GM19397 (cell line): Measurements from ENCODE around the gene ZIC4.

ENCODE experiments used
- ATAC-seq: cut with Tn5 transposase; IDR thresholded peaks from one replicate; pipeline ENCODE4 v1.9.1; 2021; ENCODE audit warnings: mild to moderate bottlenecking, moderate library complexity; ENCODE audit not compliant: unreplicated experiment

Gene ZIC4

DNA sequence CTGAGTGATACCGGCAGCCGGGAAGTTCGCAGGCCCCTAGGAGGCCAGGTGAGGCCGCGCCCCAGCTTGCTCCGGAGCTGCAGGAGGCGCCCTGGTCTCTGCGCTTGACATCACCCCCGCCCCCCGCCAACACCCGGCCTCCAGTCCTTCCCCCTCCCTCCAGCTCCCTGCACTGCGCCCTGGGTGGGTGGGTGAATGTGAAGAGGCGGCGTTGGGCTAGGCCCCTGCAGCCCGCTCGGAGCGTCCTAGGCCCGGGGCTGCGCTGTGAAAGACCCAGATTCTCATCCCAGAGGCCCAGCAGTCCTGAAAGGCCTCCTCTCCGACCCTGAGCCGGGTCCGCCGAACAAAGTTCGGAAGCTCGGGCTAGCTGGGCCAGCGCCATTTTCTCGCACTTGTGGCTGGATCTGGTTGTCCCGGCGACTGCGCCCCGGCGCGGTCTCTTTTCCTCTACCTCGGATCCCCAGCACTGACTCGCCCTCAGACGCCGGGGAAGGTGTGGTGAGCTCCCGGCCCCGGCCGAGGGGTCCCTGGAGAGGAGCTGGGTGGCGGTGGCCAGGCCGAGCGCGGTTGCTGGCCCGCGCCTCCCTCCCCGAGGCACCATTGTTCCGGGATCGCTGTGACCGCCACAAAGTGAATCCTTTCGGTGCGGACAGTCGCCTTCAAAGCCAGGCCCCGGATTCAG is 12.9 kb downstream of the ZIC4 start:
- no peak for ATAC-seq

DNA sequence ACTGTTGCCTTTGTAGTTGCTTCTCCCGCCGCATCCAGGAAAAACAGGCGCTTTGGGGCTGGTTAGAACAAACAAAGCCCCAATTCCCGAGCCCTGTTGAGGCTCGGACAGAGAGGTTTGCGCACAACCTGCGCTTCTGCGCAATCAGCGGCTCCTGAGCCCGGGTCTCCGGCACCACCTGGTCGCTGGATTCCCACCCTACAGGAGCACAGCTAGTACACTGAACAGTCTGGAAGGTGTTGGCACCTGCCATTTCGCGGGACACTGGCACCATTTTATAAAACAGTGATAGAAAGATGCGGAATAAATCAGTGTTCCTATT is 13.8 kb downstream of the ZIC4 start:
- ATAC-seq = no peak

DNA sequence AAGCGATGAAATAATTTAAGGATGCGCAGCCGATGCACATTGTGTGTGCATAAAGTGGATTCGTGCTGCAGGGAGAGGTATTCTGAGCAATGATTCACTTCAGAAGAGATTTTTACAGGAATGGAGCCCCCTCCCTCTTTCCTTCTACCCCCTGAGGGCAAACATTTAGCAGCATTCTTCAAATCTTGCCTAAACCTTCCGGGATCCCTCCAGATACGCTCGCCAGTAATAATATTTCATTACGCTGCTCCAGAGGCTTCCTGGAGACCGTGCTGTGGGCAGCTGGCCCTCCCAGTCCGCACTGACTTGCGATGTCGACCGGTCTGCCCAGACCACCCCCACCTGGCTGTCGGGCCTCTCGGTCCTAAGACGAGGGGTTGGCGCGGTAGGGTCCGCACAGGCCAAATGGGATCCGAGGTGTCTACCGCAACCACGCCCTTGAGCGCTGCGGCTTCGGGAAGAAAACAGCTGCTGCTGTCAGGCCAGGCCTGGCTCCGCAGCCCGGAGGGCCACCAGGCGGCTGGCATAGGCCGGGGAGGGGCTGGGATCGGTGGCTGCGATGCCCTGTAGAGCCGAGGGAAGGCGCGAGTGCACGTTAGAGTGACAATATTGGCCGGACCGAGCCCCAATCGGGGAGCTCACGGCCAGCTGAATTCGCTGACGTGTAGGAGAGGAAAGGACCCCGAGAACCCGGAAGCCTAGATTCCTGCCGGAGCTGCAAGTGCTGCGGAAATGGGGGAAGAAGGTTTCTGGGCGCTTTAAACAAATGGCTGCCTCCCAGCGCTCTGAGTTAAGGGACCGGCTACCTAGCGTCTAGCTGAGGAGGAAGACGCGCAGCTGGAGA is 14.3 kb downstream of the ZIC4 start:
- ATAC-seq = no peak

DNA sequence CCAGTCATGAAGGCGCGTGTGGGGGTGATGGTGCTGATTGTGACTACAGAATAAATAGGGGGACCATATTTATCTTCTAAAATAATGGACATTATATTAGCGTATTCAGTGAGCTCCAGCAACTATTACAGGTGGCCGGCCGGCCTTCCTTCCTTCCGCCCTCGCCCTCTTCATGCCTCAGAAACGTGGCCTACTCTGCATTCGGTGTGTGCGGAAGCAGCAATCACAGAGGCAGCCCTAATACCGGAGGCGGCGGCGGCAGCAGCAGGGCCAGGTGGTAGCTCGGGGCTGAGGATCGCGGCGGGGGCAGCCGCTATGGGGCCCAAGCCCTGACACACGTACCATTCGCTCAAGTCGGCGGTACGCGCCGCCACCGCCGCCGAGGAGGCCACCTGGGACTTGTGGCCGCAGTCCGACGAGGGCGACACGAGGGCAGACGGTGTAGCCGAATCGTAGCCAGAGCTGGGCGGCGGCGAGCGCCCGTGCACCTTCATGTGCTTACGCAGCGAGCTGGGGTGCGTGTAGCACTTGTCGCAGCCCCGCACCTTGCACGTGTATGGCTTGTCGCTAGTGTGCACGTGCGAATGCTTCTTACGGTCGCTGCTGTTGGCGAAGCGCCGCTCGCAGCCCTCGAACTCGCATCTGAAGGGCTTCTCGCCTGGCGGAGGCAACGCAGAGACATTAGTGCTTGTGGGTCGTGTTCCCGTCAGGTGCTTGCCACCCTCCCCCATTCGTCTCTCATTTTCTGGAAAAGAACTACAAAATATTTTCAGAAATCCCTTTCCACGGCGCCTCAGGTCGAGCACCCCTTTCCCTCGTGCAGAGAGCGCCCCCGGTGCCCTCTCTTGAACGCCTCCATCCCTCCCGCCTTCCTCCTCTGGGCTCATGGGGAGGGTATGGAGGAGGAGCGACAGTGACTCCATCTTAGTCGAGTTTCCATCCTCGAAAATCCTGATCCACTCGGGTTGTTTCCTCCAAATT is 15.5 kb downstream of the ZIC4 start:
- ATAC-seq = no peak

DNA sequence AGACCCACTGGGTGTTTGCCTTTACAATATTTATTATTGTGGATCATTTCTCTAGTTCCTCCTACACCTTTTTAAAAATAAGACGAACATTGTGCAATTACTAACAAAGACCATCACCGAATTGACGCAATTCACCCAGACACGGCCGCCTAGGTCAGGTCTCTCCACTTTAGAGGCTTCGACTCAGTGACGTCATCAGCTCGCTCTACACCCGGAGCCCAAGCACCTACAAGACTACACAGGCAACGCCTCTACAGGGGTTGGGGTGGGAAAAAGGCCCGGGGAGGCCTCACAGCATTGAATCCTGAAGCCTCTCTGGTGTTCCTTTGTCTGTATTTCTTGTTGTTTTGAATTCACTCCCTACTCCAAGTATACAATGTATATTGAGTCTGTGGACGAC is 16.6 kb downstream of the ZIC4 start:
- no peak for ATAC-seq

DNA sequence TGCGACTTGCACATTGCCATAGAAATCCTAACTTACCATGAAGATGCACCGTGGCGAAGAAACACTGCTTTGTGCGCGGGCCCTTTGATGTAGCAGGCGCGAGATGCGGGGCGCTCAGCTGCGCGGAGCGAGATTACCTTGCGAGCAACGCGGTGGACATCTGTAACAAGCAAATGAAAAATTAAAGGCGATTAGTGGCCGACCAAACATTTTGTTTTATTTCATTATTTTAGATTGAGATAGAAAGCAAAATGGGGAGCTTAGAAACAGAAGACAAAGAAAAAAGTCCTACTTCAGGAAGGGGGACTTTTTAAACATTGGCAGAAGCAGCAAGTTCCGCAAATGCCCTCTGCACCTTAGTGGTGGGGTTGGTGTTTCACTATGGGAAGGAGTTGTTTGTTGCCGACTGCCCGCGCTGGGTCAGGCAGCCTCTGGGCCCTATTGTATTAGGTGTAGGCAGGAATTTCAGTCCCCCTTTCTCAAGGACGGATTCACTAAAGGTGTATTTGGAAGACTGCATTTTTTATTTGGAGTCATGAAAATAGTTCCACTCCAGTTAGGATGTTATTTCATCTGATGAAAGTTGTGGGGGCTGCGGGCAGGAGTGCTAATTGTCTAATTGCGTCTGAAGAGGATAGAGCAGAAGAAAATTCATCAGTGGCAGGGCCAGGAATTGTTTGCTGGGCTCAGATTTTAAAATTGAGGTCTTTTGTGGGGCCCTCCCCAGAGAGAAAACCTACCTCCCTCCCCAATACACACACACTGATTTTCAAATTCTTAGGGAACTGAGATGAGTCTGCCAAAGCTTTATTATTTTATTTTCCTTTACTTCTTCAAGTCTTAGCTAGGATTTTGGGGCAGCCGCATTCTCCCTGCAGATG is 17.4 kb downstream of the ZIC4 start:
- ATAC-seq = no peak

DNA sequence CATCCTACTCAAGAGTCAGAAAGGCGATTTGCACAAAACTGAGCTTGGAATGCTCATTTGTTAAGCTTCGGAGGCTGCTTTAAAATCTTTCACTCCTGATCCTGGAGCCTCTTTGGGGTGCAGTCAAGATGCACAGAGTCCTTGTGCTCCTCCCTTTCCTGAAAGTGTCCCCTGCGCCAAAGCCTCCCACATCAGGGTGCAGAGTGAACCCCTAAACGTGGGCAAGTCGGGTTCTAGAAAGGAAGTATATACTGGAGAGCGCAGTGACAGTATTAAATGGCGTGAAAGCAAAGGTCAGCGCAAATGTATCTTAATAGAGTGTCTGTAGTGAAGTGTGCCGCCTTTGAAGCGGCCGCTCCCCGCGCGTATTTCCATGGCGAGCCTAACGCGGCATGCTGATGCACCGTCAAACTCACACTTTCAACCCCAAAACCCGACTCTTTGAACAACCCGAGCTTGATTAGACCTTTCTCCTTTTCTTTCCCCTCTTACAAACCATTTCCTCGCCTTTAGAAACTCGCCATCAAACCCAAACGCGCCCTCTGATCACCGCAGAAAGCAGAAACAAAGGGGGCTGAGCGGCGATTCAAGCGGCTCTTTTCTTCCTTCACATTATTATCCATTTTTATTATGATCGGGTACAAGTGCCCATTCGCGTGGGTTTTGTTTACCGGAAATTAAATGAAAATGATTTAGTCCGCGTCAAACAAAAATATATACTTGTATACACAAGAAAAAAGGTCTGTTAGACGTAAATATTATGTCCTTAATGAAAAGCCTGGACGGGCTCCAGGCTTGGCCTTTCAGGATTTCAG is 18.3 kb downstream of the ZIC4 start:
- ATAC-seq = no peak

DNA sequence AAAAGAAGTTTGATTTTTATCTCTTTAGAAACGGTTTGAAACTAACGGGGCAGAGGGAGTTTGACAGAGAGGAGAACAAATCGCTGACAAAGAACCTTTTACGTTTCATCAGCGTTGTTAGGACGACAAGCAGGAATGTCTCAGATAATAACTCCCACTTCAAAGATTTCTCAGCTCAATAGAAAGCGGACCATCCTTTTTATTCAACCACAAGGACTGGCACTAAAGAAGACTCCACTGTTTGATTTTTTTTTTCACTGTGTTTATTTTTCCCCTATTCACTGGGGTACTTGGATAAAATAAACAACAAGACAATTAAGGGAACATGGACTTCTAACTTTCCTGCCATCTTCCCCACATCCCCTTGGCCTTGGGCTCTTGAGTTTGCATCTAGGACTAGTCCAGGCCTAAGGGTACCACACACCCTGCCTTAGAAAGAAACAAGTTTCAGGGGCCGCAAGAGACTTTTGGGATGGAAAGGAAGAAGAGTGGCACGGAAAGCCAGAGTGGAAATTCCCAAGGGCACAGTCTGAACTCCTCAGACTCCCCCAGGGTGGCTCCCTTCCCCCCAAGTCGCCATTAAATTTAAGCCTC is 19.0 kb downstream of the ZIC4 start:
- ATAC-seq = no peak

DNA sequence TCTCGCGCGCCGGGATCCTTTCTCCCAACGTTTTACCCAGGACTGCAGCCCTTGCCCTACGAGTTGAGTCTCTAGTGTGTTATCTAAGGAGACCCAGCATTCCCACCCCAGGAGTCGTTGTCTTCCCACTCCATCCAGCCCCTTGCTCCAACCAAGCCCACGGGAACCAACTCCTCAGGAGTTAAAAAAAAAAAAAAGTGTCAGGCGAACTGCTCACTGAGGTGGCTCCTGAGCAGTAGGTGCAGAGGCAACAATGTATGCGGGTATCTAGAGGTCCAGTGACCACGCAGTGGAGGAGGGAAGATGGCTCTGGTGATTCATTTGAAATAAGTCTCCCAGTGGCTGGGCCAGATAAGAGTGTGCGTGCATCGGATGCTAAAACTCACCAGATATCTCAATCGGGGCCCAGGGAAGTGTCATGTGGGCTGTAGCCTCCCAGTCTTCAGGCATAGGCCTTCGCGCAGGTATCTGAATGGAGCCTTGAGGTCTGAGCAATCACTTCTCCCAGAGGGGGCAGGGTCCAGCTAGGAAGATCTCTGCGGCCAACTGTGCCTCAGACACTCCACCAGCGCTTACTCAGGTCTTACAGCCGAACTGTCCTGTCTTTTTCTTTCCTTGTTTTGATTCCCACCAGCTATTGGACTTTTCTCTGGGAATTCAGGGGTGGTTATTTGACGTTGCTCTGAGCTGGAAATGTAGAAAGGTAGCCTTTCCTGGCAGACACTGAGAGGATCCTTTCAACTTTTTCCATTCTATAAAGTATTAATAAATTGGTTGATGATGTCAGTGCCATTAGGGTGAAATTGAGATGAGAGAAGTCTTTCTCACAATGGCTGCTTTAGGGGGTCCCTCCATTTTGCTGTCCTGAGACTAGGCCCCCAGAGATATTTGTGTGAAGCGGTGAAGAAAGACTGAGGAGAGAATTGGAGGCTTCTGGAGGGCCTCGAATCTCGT is 21.0 kb downstream of the ZIC4 start:
- ATAC-seq = no peak

DNA sequence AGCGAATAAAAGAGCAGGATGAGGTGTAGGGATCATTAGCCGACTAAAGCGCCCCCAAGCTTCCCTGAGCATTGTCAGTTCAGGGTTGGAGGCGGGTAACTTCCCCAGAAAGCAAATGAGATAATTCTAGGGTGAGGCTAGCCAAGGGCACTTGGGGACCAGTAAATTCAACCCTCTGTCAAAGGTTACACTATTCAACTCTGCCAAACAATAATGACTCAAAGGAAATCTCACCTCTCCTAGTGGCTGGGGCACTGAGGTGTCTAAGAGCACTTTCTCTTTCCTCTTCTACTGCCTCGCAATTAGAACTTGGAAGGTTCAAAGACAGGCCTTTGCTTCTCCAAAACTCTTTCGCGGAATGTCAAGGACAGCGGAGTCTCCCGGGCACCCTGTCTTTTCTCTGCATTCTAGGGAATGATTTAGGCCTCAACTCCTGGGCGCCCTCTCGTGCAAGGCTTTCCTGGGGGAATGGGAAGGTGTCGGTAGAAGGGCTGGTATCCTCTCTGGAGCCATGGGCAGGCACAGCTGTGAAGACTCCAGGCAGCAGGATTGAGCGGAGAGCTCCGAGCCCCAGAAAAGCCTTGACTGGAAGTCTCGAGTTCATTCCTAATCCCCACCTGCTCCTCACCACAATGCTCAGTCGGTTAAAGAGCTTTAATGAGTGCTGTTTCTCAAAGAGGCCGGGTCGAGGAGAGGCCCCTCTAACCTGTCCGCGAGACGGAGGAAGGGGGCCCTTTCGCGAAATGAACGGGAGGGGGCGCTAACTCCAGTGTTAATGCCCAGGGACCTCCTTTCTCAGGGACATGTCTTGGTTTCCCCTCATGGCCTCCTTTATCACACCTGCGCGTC is 21.9 kb downstream of the ZIC4 start:
- no peak for ATAC-seq

DNA sequence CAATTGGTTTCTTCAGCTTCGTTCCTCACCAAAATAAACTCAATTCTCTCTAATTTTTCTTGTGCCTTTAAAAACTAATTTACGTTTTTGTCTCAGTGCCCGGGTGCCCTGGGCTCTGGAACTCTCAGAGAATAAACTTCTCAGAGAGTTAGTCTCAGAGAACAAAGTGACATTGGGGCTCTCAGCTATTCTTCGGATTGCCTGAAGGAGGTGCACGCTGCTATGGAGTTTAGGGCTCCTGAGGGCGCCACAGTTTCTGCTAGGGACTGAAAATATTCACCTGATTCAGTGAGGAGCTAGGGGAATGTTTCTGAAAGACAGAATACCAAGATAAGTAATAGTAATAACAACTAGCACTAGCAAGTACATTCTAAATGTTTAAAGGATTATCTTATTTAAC is 22.7 kb downstream of the ZIC4 start:
- ATAC-seq = no peak

DNA sequence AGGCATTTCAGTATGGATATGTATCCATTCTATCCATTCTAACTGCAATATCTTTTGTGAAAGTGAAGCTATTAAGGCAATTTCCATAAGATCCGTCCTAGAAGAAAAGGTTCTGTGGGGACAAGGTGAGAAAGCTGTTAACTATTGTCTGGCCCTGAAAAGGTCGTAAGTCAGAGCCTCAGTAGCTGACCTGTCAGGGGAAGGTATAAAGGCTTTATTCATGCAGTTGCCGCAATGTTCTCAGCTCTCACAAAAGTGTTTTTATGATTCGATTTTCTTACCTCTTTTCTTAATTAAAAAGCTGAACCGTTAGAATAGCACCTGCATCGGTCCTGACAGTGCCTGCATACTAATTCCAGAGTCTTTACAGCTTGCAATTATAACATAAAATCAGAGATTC is 24.7 kb downstream of the ZIC4 start:
- no peak for ATAC-seq

DNA sequence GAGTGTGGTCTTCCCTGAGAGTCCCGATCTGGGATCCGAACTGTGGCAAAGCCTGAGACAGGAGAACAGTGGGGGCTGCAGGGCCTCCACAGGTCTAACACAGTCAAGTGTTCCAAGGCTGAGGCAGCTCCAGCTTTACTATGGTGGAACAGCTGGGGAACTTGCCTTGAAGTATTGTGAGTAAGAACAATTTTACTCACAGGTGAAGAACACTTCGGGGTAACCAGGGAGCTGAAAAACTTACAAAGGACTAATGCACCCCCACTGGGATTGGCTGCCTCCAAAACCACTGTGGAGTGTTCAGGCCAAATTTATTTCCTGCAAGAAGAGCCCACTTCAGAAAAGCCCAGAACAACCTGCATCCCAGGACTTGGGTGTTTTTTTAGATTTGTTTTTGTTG is 25.4 kb downstream of the ZIC4 start:
- ATAC-seq = no peak

DNA sequence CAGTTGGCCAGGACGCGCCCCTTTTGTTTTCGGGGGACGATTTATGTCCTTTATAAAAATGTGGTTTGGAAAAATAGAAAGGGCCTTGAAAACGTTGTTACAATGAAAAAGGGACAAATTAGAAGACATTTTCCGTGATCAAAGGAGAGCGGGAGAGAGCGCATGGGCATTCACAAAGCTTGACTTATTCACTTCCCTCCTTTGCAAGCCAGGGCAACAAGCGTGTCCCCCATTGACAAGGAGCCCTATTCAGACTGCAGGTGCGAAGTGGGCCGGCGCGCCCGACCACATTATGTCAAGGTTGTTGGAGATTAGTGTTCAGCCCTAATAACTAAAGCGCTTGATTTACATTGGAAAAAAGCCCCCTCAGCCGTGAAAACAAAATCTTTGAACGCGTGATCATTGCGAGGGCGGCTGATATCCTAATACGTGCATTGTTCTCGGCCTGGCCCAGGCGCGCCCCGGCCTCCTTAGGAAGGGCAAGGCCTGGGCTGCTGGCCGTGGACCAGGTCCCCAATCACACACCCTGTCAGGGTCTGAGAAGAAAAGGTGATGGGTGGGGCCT is 25.9 kb downstream of the ZIC4 start:
- ATAC-seq = no peak

DNA sequence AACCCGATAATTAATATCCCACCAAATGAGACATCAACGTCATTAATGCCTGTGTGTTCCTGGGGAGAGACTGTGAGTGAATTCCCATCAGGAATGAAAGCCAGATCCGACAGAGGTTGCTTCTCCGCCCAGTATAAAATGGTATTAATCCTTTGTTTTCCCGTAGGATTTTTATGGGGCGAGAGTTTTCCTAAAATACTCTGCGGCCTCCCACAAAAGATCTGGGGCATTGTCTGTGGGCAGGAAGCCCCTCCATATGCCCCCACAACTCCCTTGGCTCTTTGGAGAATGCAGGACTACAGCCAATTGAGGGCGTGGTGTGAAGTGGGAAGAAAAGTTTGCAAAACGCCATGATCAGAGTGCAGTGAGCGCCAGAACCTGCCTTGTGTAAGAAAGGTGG is 26.7 kb downstream of the ZIC4 start:
- ATAC-seq = no peak

DNA sequence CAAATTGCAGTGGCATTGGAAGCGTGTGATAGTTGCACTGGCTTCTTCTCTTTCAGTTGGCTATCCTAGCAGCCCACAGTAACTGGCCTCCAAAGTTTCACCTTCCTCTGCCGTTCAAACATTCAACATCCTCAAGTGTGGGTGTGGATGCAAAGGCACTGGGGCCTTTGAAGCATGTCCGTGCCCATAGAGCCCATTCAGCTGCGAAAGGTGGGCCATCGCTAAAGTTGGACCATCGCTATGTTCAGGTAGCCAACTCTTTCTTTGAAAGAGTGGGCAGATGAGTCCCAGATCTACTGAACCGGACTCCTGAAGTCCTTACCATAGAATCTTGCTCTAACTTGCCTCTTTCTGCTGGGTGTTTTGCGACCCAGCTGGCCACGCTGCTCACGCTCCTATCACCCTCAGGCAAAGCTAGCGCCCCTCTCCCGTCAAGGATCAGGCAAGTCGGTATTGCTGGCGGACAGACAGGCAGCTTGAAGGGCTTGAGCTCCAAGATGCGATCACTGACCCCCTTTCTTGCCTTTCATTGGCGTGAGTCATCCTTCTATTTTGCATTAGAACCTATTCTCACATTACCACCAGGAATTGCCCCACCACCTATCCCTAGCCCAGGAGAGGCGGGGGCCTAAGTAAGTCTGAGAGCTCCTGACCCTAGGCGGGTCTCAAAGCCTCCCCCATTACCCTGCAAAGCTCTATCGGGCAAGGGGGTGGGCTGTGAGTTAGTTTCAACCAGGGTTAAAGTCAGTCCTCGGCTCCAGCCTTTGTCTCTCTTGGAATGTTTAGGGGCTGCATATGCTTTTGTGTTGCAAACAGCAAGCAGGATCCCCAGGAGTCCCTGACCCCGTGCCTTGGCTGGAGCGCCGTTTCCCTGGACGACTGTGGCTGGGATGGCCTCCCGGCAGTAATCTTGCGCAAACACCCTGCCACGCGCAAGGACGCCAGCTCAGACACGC is 28.7 kb downstream of the ZIC4 start:
- ATAC-seq = no peak
